ENCODE data around the gene RBM19. TPM values are rescaled to one million over a fixed set of nuclear protein-coding genes. Genes with fewer than 3 reads are reported as not detected.

Gene RBM19
- total and polyA plus RNA-seq, 4 donors = 17.9 to 33.6 (median 21.9) TPM

- Histone ChIP-seq H3K9me3 (ENCODE audit: control insufficient read depth in 4 of 4, insufficient read depth in 3 of 4, low read length in 3 of 4) (no peaks in the 10 kb centered on the region), H3K9ac (ENCODE audit: insufficient read depth in 1 of 2, low read length in 2 of 2) (no peak overlapping the region), H3K36me3 (ENCODE audit: control insufficient read depth in 4 of 4, insufficient read depth in 4 of 4, low read length in 4 of 4) (no peaks in the 10 kb centered on the region), H3K4me1 (ENCODE audit: control insufficient read depth in 5 of 5, insufficient read depth in 5 of 5, low read length in 5 of 5) (peaks cover 0 to 6% (median 0%) of the 10 kb centered on the region in 5 donors), H3K27me3 (ENCODE audit: control insufficient read depth in 3 of 3, insufficient read depth in 3 of 3, low read length in 2 of 3) (peaks cover 0 to 2% (median 0%) of the 10 kb centered on the region in 3 donors), H3K27ac (ENCODE audit: low read depth in 1 of 2, low read length in 1 of 2) (no peak overlapping the region), H3K4me3 (no peak overlapping the region)
- TF ChIP-seq, protein P1, sequence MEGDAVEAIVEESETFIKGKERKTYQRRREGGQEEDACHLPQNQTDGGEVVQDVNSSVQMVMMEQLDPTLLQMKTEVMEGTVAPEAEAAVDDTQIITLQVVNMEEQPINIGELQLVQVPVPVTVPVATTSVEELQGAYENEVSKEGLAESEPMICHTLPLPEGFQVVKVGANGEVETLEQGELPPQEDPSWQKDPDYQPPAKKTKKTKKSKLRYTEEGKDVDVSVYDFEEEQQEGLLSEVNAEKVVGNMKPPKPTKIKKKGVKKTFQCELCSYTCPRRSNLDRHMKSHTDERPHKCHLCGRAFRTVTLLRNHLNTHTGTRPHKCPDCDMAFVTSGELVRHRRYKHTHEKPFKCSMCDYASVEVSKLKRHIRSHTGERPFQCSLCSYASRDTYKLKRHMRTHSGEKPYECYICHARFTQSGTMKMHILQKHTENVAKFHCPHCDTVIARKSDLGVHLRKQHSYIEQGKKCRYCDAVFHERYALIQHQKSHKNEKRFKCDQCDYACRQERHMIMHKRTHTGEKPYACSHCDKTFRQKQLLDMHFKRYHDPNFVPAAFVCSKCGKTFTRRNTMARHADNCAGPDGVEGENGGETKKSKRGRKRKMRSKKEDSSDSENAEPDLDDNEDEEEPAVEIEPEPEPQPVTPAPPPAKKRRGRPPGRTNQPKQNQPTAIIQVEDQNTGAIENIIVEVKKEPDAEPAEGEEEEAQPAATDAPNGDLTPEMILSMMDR (IDR thresholded peaks at IDR 0.05; ENCODE audit: control extremely low read depth, extremely low read depth) = no peak
- ATAC-seq (ENCODE audit: insufficient read depth, low FRiP score) = no peak
- DNase-seq = no peak
- WGBS, 2 donors = 78 to 82% methylated on average over 5 of the region's 5 CpGs
Measured at GRCh38 chr12:113970211-113970610, 4.1 kb upstream of the RBM19 start.

DNA sequence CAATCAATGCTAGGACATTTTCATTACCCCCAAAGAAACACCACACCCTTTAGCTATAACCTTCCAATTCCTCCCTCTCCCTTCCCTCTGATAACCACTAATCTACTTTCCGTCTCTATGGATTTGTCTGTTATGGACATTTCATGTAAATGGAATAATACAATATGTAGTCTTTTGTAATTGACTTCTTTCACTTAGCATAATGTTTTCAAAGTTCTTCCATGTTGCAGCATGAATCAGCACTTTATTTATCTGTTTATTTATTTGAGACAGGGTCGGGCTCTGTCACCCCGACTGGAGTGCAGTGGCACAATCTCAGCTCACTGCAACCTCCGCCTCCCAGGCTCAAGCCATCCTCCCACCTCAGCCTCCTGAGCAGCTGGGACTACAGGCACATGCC, 1.2 kb upstream of the RBM19 start:
- no peaks in the 10 kb centered on the region for H3K27me3 ChIP-seq (ENCODE audit: control insufficient read depth in 3 of 3, insufficient read depth in 3 of 3, low read length in 2 of 3)
- DNase-seq (no peak), ATAC-seq (ENCODE audit: insufficient read depth, low FRiP score) (no peak)
- no peak overlapping the region for H3K9ac ChIP-seq (ENCODE audit: insufficient read depth in 1 of 2, low read length in 2 of 2)
- TF ChIP-seq, protein P1 (IDR thresholded peaks at IDR 0.05; ENCODE audit: control extremely low read depth, extremely low read depth) = no peak
- no peak overlapping the region for H3K4me3 ChIP-seq
- H3K27ac ChIP-seq (ENCODE audit: low read depth in 1 of 2, low read length in 1 of 2) = no peak overlapping the region
- H3K36me3 ChIP-seq (ENCODE audit: control insufficient read depth in 4 of 4, insufficient read depth in 4 of 4, low read length in 4 of 4) = peaks cover 0 to 6% (median under 1%) of the 10 kb centered on the region in 4 donors
- no peaks in the 10 kb centered on the region for H3K9me3 ChIP-seq (ENCODE audit: control insufficient read depth in 4 of 4, insufficient read depth in 3 of 4, low read length in 3 of 4)
- WGBS, 2 donors = 65 to 78% methylated on average over 4 of the region's 4 CpGs
- H3K4me1 ChIP-seq (ENCODE audit: control insufficient read depth in 5 of 5, insufficient read depth in 5 of 5, low read length in 5 of 5) = peaks cover 0 to 8% (median 0%) of the 10 kb centered on the region in 5 donors

DNA sequence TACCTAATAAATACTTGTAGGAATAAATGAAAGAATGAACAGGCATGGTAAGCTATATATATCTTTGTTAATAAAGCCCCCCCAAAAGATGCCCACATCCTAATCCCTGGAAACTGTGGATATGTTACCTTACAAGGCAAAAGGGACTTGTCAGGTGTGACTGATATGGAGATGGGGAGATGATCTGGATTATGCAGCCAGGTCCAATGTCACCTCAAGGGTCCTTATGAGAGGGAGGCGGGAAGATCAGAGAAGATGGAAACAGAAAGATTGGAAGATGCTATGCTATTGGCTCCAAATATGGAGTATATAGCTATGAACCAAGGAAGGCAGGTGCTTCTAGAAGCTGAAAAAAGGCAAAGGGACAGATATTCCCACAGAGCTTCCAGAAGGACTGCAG, 3.4 kb downstream of the RBM19 start:
- TF ChIP-seq, protein P1 (IDR thresholded peaks at IDR 0.05; ENCODE audit: control extremely low read depth, extremely low read depth) = no peak
- Histone ChIP-seq H3K9ac (ENCODE audit: insufficient read depth in 1 of 2, low read length in 2 of 2) (no peak overlapping the region), H3K27me3 (ENCODE audit: control insufficient read depth in 3 of 3, insufficient read depth in 3 of 3, low read length in 2 of 3) (no peaks in the 10 kb centered on the region), H3K36me3 (ENCODE audit: control insufficient read depth in 4 of 4, insufficient read depth in 4 of 4, low read length in 4 of 4) (peaks cover 28 to 47% (median 41%) of the 10 kb centered on the region in 4 donors), H3K4me3 (no peak overlapping the region), H3K9me3 (ENCODE audit: control insufficient read depth in 4 of 4, insufficient read depth in 3 of 4, low read length in 3 of 4) (no peaks in the 10 kb centered on the region), H3K27ac (ENCODE audit: low read depth in 1 of 2, low read length in 1 of 2) (no peak overlapping the region), H3K4me1 (ENCODE audit: control insufficient read depth in 5 of 5, insufficient read depth in 5 of 5, low read length in 5 of 5) (peaks cover 0 to 8% (median 0%) of the 10 kb centered on the region in 5 donors)
- no peak for DNase-seq
- WGBS, 2 donors = 100% methylated on average over 1 of the region's 1 CpG
- ATAC-seq (ENCODE audit: insufficient read depth, low FRiP score) = no peak

All from lung (tissue), 12 donors.